ENCODE measurements around the gene PML.

Gene PML

GRCh38 chr15:73951601-73952000 is 42.9 kb upstream of the PML start:
- Histone ChIP-seq H3K27ac (ENCODE audit: low read depth, low read length, poor library complexity, severe bottlenecking) (no peak overlapping the region), H3K4me2 (ENCODE audit: low read length) (no peak overlapping the region)

GRCh38 chr15:73952171-73952912 is 42.2 kb upstream of the PML start:
- no peak overlapping the region for H3K27ac ChIP-seq (ENCODE audit: low read depth, low read length, poor library complexity, severe bottlenecking)
- H3F3A ChIP-seq (ENCODE audit: insufficient read depth, low read length): no peaks in the 10 kb centered on the region
- H3K4me3 ChIP-seq (ENCODE audit: low read depth, low read length, poor library complexity, severe bottlenecking): no peak overlapping the region
- no peaks in the 10 kb centered on the region for H3K36me3 ChIP-seq (ENCODE audit: insufficient read depth, low read length)
- H3K27me3 ChIP-seq (ENCODE audit: insufficient read depth, low read length): 0 out of 2 replicates have a peak, but pooled peaks cover under 1% of the 10 kb centered on the region
- H3K4me1 ChIP-seq (ENCODE audit: insufficient read depth, low read length, severe bottlenecking): no peaks in the 10 kb centered on the region
- no peak overlapping the region for H3K9ac ChIP-seq (ENCODE audit: low read length)
- H3K4me2 ChIP-seq (ENCODE audit: low read length): no peak overlapping the region
- no peaks in the 10 kb centered on the region for H4K20me1 ChIP-seq (ENCODE audit: insufficient read depth, low read length)
- H3K79me2 ChIP-seq (ENCODE audit: insufficient read depth, low read length): no peaks in the 10 kb centered on the region
- no peaks in the 10 kb centered on the region for H3K9me2 ChIP-seq (ENCODE audit: low read depth, low read length)
- no peak for TF ChIP-seq EZH2 (IDR thresholded peaks at IDR 0.05; ENCODE audit: borderline replicate concordance, low read length)
- H3K9me3 ChIP-seq (ENCODE audit: low read length): no peaks in the 10 kb centered on the region
- no peak overlapping the region for H2AFZ ChIP-seq (ENCODE audit: low read length)

More at GRCh38 chr15:73951601-73952000, 42.9 kb upstream of the PML start:
- Histone ChIP-seq H3K27me3 (ENCODE audit: insufficient read depth, low read length) (0 out of 2 replicates have a peak, but pooled peaks cover 4% of the 10 kb centered on the region), H3K9me3 (ENCODE audit: low read length) (no peaks in the 10 kb centered on the region), H4K20me1 (ENCODE audit: insufficient read depth, low read length) (no peaks in the 10 kb centered on the region), H3K9me2 (ENCODE audit: low read depth, low read length) (no peaks in the 10 kb centered on the region), H3K36me3 (ENCODE audit: insufficient read depth, low read length) (no peaks in the 10 kb centered on the region), H3F3A (ENCODE audit: insufficient read depth, low read length) (no peaks in the 10 kb centered on the region), H3K79me2 (ENCODE audit: insufficient read depth, low read length) (no peaks in the 10 kb centered on the region), H3K9ac (ENCODE audit: low read length) (no peak overlapping the region), H2AFZ (ENCODE audit: low read length) (no peak overlapping the region), H3K4me1 (ENCODE audit: insufficient read depth, low read length, severe bottlenecking) (no peaks in the 10 kb centered on the region), H3K4me3 (ENCODE audit: low read depth, low read length, poor library complexity, severe bottlenecking) (no peak overlapping the region)
- TF ChIP-seq EZH2 (IDR thresholded peaks at IDR 0.05; ENCODE audit: borderline replicate concordance, low read length) (no peak), CTCF (IDR thresholded peaks at IDR 0.05; ENCODE audit: low read length) (no peak)

- Histone ChIP-seq H3K27me3 (ENCODE audit: insufficient read depth, low read length) (no peaks in the 10 kb centered on the region), H3K4me3 (ENCODE audit: low read depth, low read length, poor library complexity, severe bottlenecking) (no peak overlapping the region), H3K9me3 (ENCODE audit: low read length) (no peaks in the 10 kb centered on the region), H3K36me3 (ENCODE audit: insufficient read depth, low read length) (no peaks in the 10 kb centered on the region), H4K20me1 (ENCODE audit: insufficient read depth, low read length) (no peaks in the 10 kb centered on the region), H3F3A (ENCODE audit: insufficient read depth, low read length) (no peaks in the 10 kb centered on the region), H3K9me2 (ENCODE audit: low read depth, low read length) (no peaks in the 10 kb centered on the region), H3K4me1 (ENCODE audit: insufficient read depth, low read length, severe bottlenecking) (no peaks in the 10 kb centered on the region), H3K4me2 (ENCODE audit: low read length) (no peak overlapping the region), H3K27ac (ENCODE audit: low read depth, low read length, poor library complexity, severe bottlenecking) (no peak overlapping the region), H3K9ac (ENCODE audit: low read length) (no peak overlapping the region), H3K79me2 (ENCODE audit: insufficient read depth, low read length) (no peaks in the 10 kb centered on the region), H2AFZ (ENCODE audit: low read length) (no peak overlapping the region)
- no peak for TF ChIP-seq EZH2 (IDR thresholded peaks at IDR 0.05; ENCODE audit: borderline replicate concordance, low read length)
- TF ChIP-seq CTCF (IDR thresholded peaks at IDR 0.05; ENCODE audit: low read length): no peak
Observed at GRCh38 chr15:73952913-73953750, 41.4 kb upstream of the PML start.

Data from OCI-LY1 (cell line).